OCI-M2 (cell line): Measurements from ENCODE around the gene P3H2.

Experiments used
- DNase-seq: peaks from one replicate; lab custom pipeline; 2025; ENCODE audit not compliant: unreplicated experiment; lab: John Stamatoyannopoulos, UW

The P3H2 gene

DNA sequence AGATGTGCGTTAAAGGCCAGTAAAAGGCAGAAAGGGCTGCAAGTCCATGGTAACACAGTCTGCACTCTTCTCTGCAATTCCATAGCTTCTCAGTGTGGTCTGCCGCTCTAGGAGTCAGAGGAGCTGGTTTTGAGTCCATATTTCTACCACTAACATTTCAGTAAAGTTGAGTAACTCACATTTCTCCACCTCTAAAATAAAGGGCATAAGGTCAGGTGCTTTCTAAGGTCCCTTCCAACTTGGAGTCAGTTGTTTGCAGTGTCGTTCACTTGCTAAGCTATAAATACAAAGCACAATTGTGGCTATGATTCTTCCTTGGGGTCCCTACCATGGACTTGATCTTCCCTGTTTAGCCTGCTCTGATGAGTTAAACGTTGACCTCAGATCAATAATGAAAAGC is 171.1 kb downstream of the P3H2 start:
- no peak for DNase-seq

GRCh38 chr3:189948724-189949045 is 172.0 kb downstream of the P3H2 start:
- no peak for DNase-seq

- no peak for DNase-seq
Observed at GRCh38 chr3:189947948-189948723, 172.6 kb downstream of the P3H2 start.

- DNase-seq = no peak
Observed at GRCh38 chr3:189947068-189947467, 173.6 kb downstream of the P3H2 start.

GRCh38 chr3:189945935-189946709 is 174.6 kb downstream of the P3H2 start:
- no peak for DNase-seq

- no peak for DNase-seq
Observed at GRCh38 chr3:189944285-189945145, 176.2 kb downstream of the P3H2 start.

DNA sequence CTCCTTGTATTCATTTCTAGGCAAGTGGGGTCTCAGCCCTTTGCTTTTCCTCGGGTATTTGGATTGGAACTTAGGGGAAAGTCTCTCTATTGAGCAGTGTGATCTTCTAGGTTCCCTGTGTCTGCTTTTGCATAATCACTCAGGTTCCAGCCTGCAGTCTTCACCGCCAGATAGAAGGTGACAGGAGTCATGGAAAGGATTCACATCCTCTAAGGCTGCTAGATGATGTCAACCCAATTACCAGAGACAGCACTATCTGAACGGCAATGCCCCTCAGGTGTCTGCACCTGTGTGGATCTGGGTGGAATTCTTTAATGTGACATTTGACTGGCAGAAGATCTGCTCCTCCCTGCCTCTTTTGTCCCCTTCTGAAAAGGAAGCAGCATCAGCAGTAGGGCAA is 177.7 kb downstream of the P3H2 start:
- no peak for DNase-seq

DNA sequence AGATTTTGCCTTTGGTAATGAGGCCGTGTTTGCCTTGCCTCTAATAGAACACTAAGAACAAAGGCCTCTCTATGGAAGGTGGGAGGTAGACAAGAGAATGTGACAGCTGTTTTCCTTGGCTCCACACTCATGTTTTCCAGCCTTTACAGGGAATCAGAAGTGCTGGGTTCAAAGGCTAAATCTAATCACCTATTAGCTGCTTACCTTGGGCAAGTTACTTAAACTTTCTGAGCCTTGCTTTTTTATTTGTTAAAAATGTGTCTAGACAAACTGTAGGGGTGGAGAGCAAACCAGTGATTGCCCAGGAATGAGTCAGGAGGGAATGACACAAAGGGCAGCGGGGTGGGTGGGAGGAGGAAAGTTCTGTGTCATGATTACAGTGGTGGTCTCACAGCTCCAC is 179.0 kb downstream of the P3H2 start:
- no peak for DNase-seq

GRCh38 chr3:189941125-189941524 is 179.6 kb downstream of the P3H2 start:
- DNase-seq = no peak

DNA sequence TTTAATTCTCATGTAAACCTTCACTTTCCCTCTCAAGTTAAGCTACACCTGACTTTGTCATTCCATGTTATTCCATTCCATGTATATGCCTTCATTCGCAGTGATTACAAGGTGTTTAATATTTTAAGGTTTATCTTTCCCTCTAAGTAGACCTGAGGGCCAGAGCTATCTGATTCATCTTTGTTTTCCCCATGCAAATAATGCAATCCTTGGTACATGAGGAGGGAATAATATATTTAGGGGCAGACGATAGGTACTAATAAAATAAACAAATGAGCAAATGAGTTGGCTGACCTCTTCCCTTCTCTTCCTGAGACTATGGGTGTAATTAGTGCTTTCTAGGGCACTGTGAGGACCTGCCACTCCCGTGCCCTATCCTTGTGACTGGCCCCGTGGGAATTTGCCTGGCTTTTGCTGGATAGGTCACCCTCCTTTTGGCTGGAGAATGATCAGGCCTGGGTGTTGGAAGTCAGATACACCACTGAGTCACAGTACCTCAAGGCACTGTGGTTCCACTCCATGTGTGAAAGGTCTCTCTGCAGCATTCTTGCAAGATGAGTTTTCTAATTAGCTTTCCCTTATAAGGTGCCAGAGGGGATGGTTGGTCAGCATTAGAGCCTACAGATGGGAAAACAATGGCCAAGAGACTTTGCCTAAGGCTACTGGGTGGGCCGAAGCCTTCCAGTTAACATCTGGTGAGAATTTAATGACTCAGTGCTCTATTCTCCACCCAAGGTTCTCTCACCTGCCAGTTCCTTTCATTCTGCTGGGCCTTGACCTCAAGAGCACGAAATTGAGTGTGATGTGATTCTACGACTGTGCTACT is 183.2 kb downstream of the P3H2 start:
- no peak for DNase-seq

GRCh38 chr3:189936201-189936945 is 184.3 kb downstream of the P3H2 start:
- no peak for DNase-seq

DNA sequence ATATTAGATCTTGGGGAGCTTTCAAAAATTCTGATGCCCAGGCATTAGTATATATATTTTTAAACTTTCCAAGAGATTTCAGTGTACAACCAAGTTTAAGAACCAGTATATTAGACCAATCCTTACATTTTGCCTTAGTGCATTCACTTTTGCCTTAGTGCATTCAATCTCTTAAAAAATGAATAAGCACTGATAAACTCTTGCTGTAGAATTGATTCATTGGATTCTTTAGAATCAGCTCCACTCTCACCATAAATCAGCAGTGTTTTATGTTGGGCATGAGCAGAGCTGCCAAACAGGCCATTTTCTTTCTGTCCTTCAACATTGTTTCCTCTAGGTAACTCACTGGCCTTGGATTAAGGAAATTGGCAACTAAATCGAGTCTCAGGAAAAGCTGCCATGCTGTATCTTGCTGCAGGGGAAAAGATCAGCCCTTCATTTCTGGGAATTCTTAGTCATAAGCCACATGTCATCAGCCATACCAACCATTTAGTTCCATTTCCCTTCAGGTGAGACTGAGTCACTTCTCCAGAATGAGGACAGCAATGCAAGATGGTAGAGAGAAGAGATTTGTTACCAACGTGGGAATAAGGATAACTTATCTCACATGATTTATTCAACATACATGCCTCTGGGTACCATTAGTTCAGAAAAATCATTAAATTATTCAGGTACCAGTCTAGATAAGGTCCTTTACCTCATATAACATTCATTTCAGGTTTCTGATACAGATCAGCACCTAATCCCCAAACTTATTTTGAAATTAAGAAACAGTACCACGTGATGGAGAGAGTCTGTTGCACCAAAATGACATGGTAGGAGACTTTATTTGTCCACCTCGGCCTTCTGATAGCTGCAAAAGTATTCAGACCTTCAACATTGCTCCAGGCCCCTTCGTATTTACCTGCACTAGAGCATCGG is 192.5 kb downstream of the P3H2 start:
- no peak for DNase-seq

- no peak for DNase-seq
Observed at GRCh38 chr3:189921770-189922169, 198.9 kb downstream of the P3H2 start.

DNA sequence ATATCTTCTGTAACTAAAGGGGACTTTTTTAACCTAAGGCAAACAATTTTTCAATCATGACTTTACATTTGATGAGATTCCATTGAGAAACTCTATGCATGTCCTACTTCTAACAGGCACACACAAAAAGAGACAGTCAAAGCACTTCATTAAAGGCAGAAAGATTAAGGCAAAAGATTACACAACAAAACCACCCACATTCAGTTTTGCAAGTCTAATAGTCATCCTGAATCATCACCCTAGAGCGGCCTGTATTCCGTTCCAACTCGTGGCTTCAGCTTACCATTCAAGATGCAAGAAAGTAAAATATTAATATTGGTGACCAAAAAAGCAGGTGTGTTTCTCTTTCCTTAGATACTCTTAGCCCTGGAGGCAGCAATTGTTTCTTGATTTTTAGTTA is 205.9 kb downstream of the P3H2 start:
- no peak for DNase-seq

DNA sequence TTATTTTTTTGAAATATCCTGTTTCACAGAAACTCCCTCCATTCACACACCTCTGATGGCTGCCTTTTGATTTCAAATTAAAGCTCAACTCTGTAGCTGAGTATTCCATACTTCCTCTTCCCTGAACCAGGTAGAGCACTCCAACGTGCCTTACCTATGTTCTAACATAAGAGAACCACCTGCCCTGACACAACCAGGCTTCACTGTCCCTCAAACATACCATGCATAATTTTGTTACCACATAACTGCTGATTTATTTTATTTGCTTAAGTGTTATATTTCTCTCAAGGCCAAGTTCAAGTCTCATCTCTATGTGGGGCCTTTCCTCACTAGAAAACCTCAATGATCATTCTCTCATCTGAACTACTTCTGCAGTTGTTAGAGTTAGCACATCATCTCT is 209.7 kb downstream of the P3H2 start:
- DNase-seq = no peak

DNA sequence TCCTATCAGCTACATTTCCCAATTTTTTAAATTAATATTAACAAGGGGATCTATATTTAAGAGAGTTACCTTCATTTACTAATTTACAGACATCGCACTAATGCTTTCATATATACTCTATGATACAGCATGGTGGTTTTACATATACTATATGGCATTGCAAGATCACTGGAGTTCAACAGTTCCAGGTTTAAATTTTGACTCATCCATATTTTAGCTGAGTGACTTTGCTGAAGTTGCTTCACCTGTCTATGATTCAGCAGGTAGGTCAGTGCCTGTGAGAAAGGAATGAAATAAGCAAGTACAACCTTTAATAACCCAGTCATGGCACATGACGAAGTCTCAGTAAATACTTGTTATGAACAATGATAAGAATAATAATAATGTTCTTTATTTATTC is 211.1 kb downstream of the P3H2 start:
- no peak for DNase-seq

GRCh38 chr3:189909139-189909538 is 211.6 kb downstream of the P3H2 start:
- DNase-seq = no peak

- DNase-seq = no peak
Observed at GRCh38 chr3:189908646-189909045, 212.1 kb downstream of the P3H2 start.

- no peak for DNase-seq
Observed at GRCh38 chr3:189907803-189908202, 212.9 kb downstream of the P3H2 start.
